SK-N-SH treated with all-trans-retinoic acid at 6 μM for 48 hours (cell line): ENCODE results near the gene PPP1R18.

Source experiments
- ATAC-seq: fragments of 200-7000 bp; cut with Tn5 transposase; 3 replicates; pipeline ENCODE4 v1.9.1; 2020; ENCODE audit warnings: mild to moderate bottlenecking, moderate library complexity
- ARNTL ChIP-seq: fragments of 450-650 bp; formaldehyde crosslinking; IDR thresholded peaks from 2 replicates; pipeline ENCODE4 v1.5.0; 2020; ENCODE audit warnings: low read depth, mild to moderate bottlenecking, moderate library complexity, borderline replicate concordance
- BACH2 ChIP-seq: fragments of 250-450 bp; sonication (Bioruptor Pico); IDR thresholded peaks from 2 replicates; pipeline ENCODE4 v1.9.0; 2021; ENCODE audit warnings: mild to moderate bottlenecking, borderline replicate concordance
- CREB5 ChIP-seq: fragments of 250-450 bp; sonication (Bioruptor Pico); IDR thresholded peaks from 2 replicates; pipeline ENCODE4 v1.5.1; 2020; ENCODE audit warnings: low read depth, mild to moderate bottlenecking, moderate library complexity
- CSDC2 ChIP-seq: fragments of 250-450 bp; sonication (Bioruptor Pico); IDR thresholded peaks from 2 replicates; pipeline ENCODE4 v1.5.0; 2020; ENCODE audit warnings: mild to moderate bottlenecking, moderate library complexity
- CSRNP3 ChIP-seq: fragments of 250-450 bp; sonication (Bioruptor Pico); IDR thresholded peaks from 2 replicates; pipeline ENCODE4 v1.5.1; 2021; ENCODE audit warnings: mild to moderate bottlenecking, moderate library complexity
- ESRRG ChIP-seq: fragments of 250-450 bp; sonication (Bioruptor Pico); IDR thresholded peaks from 2 replicates; pipeline ENCODE4 v1.6.1; 2021; ENCODE audit warnings: mild to moderate bottlenecking
- GLIS3 ChIP-seq: fragments of 250-450 bp; sonication (Bioruptor Pico); IDR thresholded peaks from 2 replicates; pipeline ENCODE4 v1.5.0; 2020; ENCODE audit warnings: mild to moderate bottlenecking, moderate library complexity
- ISL1 ChIP-seq: fragments of 250-450 bp; sonication (Bioruptor Pico); IDR thresholded peaks from 2 replicates; pipeline ENCODE4 v2.1.2; 2022; ENCODE audit warnings: mild to moderate bottlenecking, moderate library complexity
- OSR1 ChIP-seq: fragments of 250-450 bp; sonication (Bioruptor Pico); IDR thresholded peaks from 2 replicates; pipeline ENCODE4 v1.8.0; 2022; ENCODE audit warnings: moderate library complexity, mild to moderate bottlenecking, inconsistent platforms
- PATZ1 ChIP-seq: fragments of 250-450 bp; sonication (Bioruptor Pico); IDR thresholded peaks from 2 replicates; pipeline ENCODE4 v1.8.0; 2020; ENCODE audit warnings: mild to moderate bottlenecking, moderate library complexity, borderline replicate concordance
- POU6F1 ChIP-seq: fragments of 250-450 bp; sonication (Bioruptor Pico); IDR thresholded peaks from 2 replicates; pipeline ENCODE4 v1.8.0; 2021; ENCODE audit warnings: low read depth, mild to moderate bottlenecking, moderate library complexity, borderline replicate concordance
- RARB ChIP-seq: fragments of 250-450 bp; sonication (Bioruptor Pico); IDR thresholded peaks from 2 replicates; pipeline ENCODE4 v1.8.0; 2021; ENCODE audit warnings: mild to moderate bottlenecking, moderate library complexity
- SNAI2 ChIP-seq: fragments of 250-450 bp; sonication (Bioruptor Pico); IDR thresholded peaks from 2 replicates; pipeline ENCODE4 v1.5.0; 2020; ENCODE audit warnings: mild to moderate bottlenecking, moderate library complexity
- TCF4 ChIP-seq: fragments of 250-450 bp; sonication (Bioruptor Pico); IDR thresholded peaks from 2 replicates; pipeline ENCODE4 v1.8.0; 2021; ENCODE audit warnings: mild to moderate bottlenecking, moderate library complexity, borderline replicate concordance
- TOX ChIP-seq: fragments of 250-450 bp; sonication (Bioruptor Pico); IDR thresholded peaks from 2 replicates; pipeline ENCODE4 v1.8.0; 2021; ENCODE audit warnings: mild to moderate bottlenecking, moderate library complexity, borderline replicate concordance
- TSHZ2 ChIP-seq: fragments of 250-450 bp; sonication (Bioruptor Pico); IDR thresholded peaks from 2 replicates; pipeline ENCODE4 v1.5.0; 2020; ENCODE audit warnings: mild to moderate bottlenecking, moderate library complexity
- ZC3H10 ChIP-seq: fragments of 250-450 bp; sonication (Bioruptor Pico); IDR thresholded peaks from 2 replicates; pipeline ENCODE4 v1.5.1; 2021; ENCODE audit warnings: mild to moderate bottlenecking, moderate library complexity
- ZFP3 ChIP-seq: fragments of 250-450 bp; sonication (Bioruptor Pico); IDR thresholded peaks from 2 replicates; pipeline ENCODE4 v1.5.0; 2020; ENCODE audit warnings: mild to moderate bottlenecking, moderate library complexity
- ZFP30 ChIP-seq: fragments of 450-650 bp; formaldehyde crosslinking; IDR thresholded peaks from 2 replicates; pipeline ENCODE4 v1.5.0; 2022; ENCODE audit warnings: mild to moderate bottlenecking, moderate library complexity
- ZNF565 ChIP-seq: fragments of 450-650 bp; formaldehyde crosslinking; conservative IDR thresholded peaks from 2 replicates; pipeline ENCODE4 v1.5.0; 2020; ENCODE audit warnings: low read depth, mild to moderate bottlenecking, moderate library complexity
- ZNF70 ChIP-seq: fragments of 450-650 bp; formaldehyde crosslinking; IDR thresholded peaks from 2 replicates; pipeline ENCODE4 v1.5.0; 2020; ENCODE audit warnings: mild to moderate bottlenecking, moderate library complexity
- ZNF8 ChIP-seq: fragments of 450-650 bp; formaldehyde crosslinking; IDR thresholded peaks from 2 replicates; pipeline ENCODE4 v1.5.0; 2020; ENCODE audit warnings: mild to moderate bottlenecking, moderate library complexity

PPP1R18 gene

GRCh38 chr6:30703011-30703410 is 16.6 kb upstream of the PPP1R18 start:
- TF ChIP-seq ZC3H10 (CRISPR knock-in tag): no peak
- TF ChIP-seq OSR1: no peak
- TF ChIP-seq POU6F1: no peak
- no peak for TF ChIP-seq ZNF8 (CRISPR knock-in tag)
- no peak for TF ChIP-seq CSRNP3 (CRISPR knock-in tag)
- no peak for TF ChIP-seq CSDC2 (CRISPR knock-in tag)
- TF ChIP-seq SNAI2 (CRISPR knock-in tag): no peak
- TF ChIP-seq ZFP30 (CRISPR knock-in tag): no peak
- TF ChIP-seq ISL1 (CRISPR knock-in tag): no peak
- TF ChIP-seq ZFP3: no peak
- TF ChIP-seq CREB5 (CRISPR knock-in tag): no peak
- TF ChIP-seq BACH2: no peak
- TF ChIP-seq TCF4: no peak
- TF ChIP-seq GLIS3: no peak
- TF ChIP-seq PATZ1 (CRISPR knock-in tag): no peak
- no peak for TF ChIP-seq ESRRG
- no peak for TF ChIP-seq ARNTL (CRISPR knock-in tag)
- ATAC-seq: no peak; the same call in 2 of the 3 replicates

- ATAC-seq: no peak
- TF ChIP-seq TSHZ2 (CRISPR knock-in tag) (no peak), ZNF565 (CRISPR knock-in tag) (no peak), POU6F1 (no peak), ZNF8 (CRISPR knock-in tag) (no peak), PATZ1 (CRISPR knock-in tag) (no peak), ESRRG (no peak), GLIS3 (no peak), CREB5 (CRISPR knock-in tag) (no peak), RARB (CRISPR knock-in tag) (no peak), ZNF70 (no peak), ZC3H10 (CRISPR knock-in tag) (no peak), CSRNP3 (CRISPR knock-in tag) (no peak), ISL1 (CRISPR knock-in tag) (no peak), ARNTL (CRISPR knock-in tag) (no peak), TOX (CRISPR knock-in tag) (no peak), ZFP30 (CRISPR knock-in tag) (no peak), TCF4 (no peak), OSR1 (no peak), BACH2 (no peak)
Observed at GRCh38 chr6:30700340-30700739, 13.9 kb upstream of the PPP1R18 start.
